HG03565 (cell line): Measurements from ENCODE around the gene UTS2B.

Source experiments
- ATAC-seq: cut with Tn5 transposase; IDR thresholded peaks from one replicate; pipeline ENCODE4 v1.9.1; 2021; ENCODE audit warnings: mild to moderate bottlenecking, moderate library complexity; ENCODE audit not compliant: unreplicated experiment

UTS2B gene

GRCh38 chr3:191244242-191244867 lies 86.0 kb downstream of the UTS2B start:
- peak; percentile 30 for ATAC-seq

- no peak for ATAC-seq
These were observed 89.8 kb downstream of the UTS2B start for GRCh38 chr3:191240486-191240885.

GRCh38 chr3:191239407-191240031 lies 90.8 kb downstream of the UTS2B start:
- ATAC-seq: no peak

- ATAC-seq: no peak
These were observed 92.0 kb downstream of the UTS2B start for GRCh38 chr3:191238321-191238817.

- no peak for ATAC-seq
These were observed 93.1 kb downstream of the UTS2B start for GRCh38 chr3:191237047-191237882.

- ATAC-seq: no peak
These were observed 93.7 kb downstream of the UTS2B start for GRCh38 chr3:191236646-191237045.

GRCh38 chr3:191235331-191236314 lies 94.7 kb downstream of the UTS2B start:
- peak; percentile 99 for ATAC-seq

- ATAC-seq: no peak
These were observed 96.1 kb downstream of the UTS2B start for GRCh38 chr3:191234216-191234615.

- no peak for ATAC-seq
These were observed 102.8 kb downstream of the UTS2B start for GRCh38 chr3:191227541-191227940.

GRCh38 chr3:191221638-191222037 lies 108.7 kb downstream of the UTS2B start:
- ATAC-seq: no peak

- ATAC-seq: no peak
These were observed 109.4 kb downstream of the UTS2B start for GRCh38 chr3:191220908-191221307.

GRCh38 chr3:191217301-191217700 lies 113.0 kb downstream of the UTS2B start:
- no peak for ATAC-seq
